Esophagus muscularis mucosa (tissue), 4 donors: ENCODE results near the gene MEN1. TPM values are rescaled to one million over a fixed set of nuclear protein-coding genes. Genes with fewer than 3 reads are reported as not detected.

Experiments used
- DNase-seq: peaks from one replicate; pipeline ENCODE4 v3.0.0-alpha.2; 2017; ENCODE audit errors: extremely low spot score
- H3K27ac ChIP-seq, 4 donors: fragments of 200-600 bp; sonication (generic); replicated peaks in 1 of 4; 1 replicate in 3 of 4; 2 replicates in 1 of 4; pipeline ENCODE4 v1.5.1; 2016 to 2019; ENCODE audit warnings: mild to moderate bottlenecking in 1 of 4
- H3K27me3 ChIP-seq, 4 donors: fragments of 200-600 bp; sonication (generic); one replicate each; pipeline versions ENCODE4 v1.5.1 to v1.6.0; 2016 to 2019
- H3K36me3 ChIP-seq, 4 donors: fragments of 200-600 bp; sonication (generic); one replicate each; pipeline ENCODE4 v1.5.1; 2016 to 2019
- H3K4me1 ChIP-seq, 4 donors: fragments of 200-600 bp; sonication (generic); one replicate each; pipeline ENCODE4 v1.5.1; 2016 to 2019
- H3K4me3 ChIP-seq, 4 donors: fragments of 200-600 bp; sonication (generic); 1 replicate in 2 of 4; 2 replicates in 2 of 4; pipeline ENCODE4 v1.5.1; 2016 to 2019; ENCODE audit warnings: mild to moderate bottlenecking in 4 of 4, moderate library complexity in 1 of 4
- H3K9me3 ChIP-seq, 4 donors: fragments of 200-600 bp; sonication (generic); 1 replicate in 3 of 4; 2 replicates in 1 of 4; pipeline ENCODE4 v1.5.1; 2016 to 2019
- CTCF ChIP-seq, 3 experiments: fragments of 200-600 bp in 2 of 3; fragments of 450-650 bp in 1 of 3; sonication (generic) in 2 of 3; IDR thresholded peaks; one replicate each; pipeline ENCODE4 v1.5.1; 2017 to 2019; ENCODE audit warnings: antibody characterized with exemption in 3 of 3, mild to moderate bottlenecking in 2 of 3, moderate library complexity in 1 of 3
- EP300 ChIP-seq: sonication (generic); formaldehyde crosslinking; IDR thresholded peaks from one replicate; pipeline ENCODE4 v1.6.1; 2017; ENCODE audit warnings: antibody characterized with exemption
- POLR2A ChIP-seq: fragments of 450-650 bp; IDR thresholded peaks from one replicate; pipeline ENCODE4 v1.6.1; 2017; ENCODE audit warnings: antibody characterized with exemption, moderate library complexity, mild to moderate bottlenecking, low read depth
- POLR2AphosphoS5 ChIP-seq, 2 donors: sonication (generic); formaldehyde crosslinking; IDR thresholded peaks; one replicate each; pipeline ENCODE4 v1.6.1; 2017; ENCODE audit warnings: antibody characterized with exemption in 2 of 2
- WGBS: methylation state at CpG from one replicate; pipeline ENCODE4 v1.1.5; 2018; 5-methylcytosine and 5-hydroxymethylcytosine counted together
- intact Hi-C: fragments of 100-400 bp; cut with DNase I; formaldehyde crosslinking; loops from one replicate; pipeline ENCODE4 v1.15.1; 2023
- total RNA-seq, 4 donors: library from RNA; depleted of rRNA; stranded (reverse); fragments of >200 nt; gene quantifications; one replicate each; pipeline versions ENCODE4 v1.1.0 to v1.2.1, GENCODE V29; 2016

Gene MEN1
- total RNA-seq, 4 donors from 2014 or later: 10.4 to 18.7 (median 11.5) TPM

DNA sequence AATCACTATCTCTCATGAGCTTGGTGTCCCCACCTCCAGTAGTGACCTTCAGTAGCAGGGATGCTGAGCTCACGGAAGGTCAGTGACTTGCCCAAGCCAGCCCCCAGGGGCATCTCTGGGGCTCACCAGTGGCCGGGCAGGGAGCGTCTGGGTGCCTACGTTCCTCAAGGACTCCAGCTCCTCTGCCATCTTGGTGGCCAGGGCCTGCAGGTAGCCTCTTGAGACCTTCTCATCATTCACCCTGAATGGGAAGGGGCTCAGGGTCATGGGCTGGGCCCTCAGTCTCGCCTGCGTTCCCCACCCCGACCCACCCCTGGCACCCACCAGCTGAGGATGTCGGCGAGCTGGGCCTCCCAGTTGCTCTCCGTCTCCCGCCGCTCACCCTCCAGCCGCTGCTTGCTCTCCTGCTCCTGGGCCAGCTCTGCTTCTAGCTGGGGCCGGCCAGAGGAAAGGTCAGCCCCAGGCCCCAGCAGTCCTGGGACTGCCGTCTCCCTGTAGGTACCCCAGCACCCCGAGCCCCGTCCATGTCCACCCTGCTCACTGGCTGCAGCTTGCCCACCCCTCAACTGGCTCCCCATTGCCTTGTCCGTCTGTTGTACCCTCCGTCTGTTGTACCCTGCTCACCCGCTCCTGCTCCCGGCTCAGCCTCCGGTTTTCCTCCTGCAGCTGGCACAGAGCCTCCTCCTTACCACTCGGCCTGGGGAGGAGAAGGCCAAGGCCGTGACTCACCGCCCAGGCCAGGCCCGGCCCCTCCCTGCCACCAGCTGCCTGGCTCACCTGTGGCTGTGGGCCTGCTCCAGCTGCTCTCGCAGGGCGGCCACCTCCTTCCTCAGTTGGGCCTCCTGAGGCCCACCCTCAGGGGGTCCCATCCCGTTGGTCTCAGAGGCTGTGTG lies 24.6 kb upstream of the MEN1 start:
- H3K27me3 ChIP-seq: no peaks in the 10 kb centered on the region
- H3K4me1 ChIP-seq: no peaks in the 10 kb centered on the region
- H3K36me3 ChIP-seq: no peaks in the 10 kb centered on the region
- H3K27ac ChIP-seq: no peak overlapping the region
- H3K4me3 ChIP-seq: no peak overlapping the region
- DNase-seq: no peak
- no peaks in the 10 kb centered on the region for H3K9me3 ChIP-seq
- intact Hi-C loops: no loop called here
- 87% methylated on average over 22 of the region's 29 CpGs for WGBS
- TF ChIP-seq CTCF (IDR thresholded peaks at IDR 0.05) (no peak), POLR2AphosphoS5 (IDR thresholded peaks at IDR 0.05) (no peak), POLR2A (no peak), EP300 (no peak)

- H3K27me3 ChIP-seq: no peaks in the 10 kb centered on the region
- no peak for DNase-seq
- H3K4me3 ChIP-seq: no peak overlapping the region
- H3K4me1 ChIP-seq: no peaks in the 10 kb centered on the region
- no peaks in the 10 kb centered on the region for H3K9me3 ChIP-seq
- H3K27ac ChIP-seq: no peak overlapping the region
- intact Hi-C loops: no loop called here
- TF ChIP-seq POLR2AphosphoS5 (IDR thresholded peaks at IDR 0.05) (no peak), CTCF (IDR thresholded peaks at IDR 0.05) (no peak), EP300 (no peak), POLR2A (no peak)
- H3K36me3 ChIP-seq: no peaks in the 10 kb centered on the region
- 80% methylated on average over 1 of the region's 25 CpGs for WGBS
Measured at GRCh38 chr11:64834031-64834722, 23.8 kb upstream of the MEN1 start.

DNA sequence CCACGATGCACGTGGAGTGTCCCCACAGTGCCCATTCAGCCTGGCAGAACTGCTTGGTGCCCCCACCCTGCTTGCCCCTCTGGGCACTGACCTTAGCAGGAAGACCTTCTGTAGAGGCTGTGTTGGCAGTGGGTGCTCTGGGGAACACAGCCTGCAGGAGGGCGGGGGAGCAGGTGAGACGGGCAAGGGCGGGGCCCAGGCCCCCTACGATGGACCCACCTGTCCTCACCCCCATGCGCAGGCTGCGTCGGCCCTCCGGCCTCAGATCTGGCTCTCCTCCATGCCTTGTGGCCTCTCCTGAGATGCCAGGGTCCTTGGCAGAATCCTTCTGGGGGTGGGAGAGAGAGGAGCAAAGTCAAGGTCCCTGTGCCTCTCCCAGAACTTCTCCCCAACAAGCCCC lies 23.2 kb upstream of the MEN1 start:
- intact Hi-C loops: no loop called here
- H3K36me3 ChIP-seq: no peaks in the 10 kb centered on the region
- no peak overlapping the region for H3K27ac ChIP-seq
- no peak overlapping the region for H3K4me3 ChIP-seq
- no peaks in the 10 kb centered on the region for H3K4me1 ChIP-seq
- WGBS: 88% methylated on average over 8 of the region's 10 CpGs
- TF ChIP-seq EP300 (no peak), POLR2AphosphoS5 (IDR thresholded peaks at IDR 0.05) (no peak), POLR2A (no peak), CTCF (IDR thresholded peaks at IDR 0.05) (no peak)
- DNase-seq: no peak
- no peaks in the 10 kb centered on the region for H3K27me3 ChIP-seq
- no peaks in the 10 kb centered on the region for H3K9me3 ChIP-seq

GRCh38 chr11:64833198-64833502 lies 22.8 kb upstream of the MEN1 start:
- Histone ChIP-seq H3K9me3 (no peaks in the 10 kb centered on the region), H3K27me3 (no peaks in the 10 kb centered on the region), H3K4me3 (no peak overlapping the region), H3K4me1 (no peaks in the 10 kb centered on the region), H3K27ac (no peak overlapping the region), H3K36me3 (no peaks in the 10 kb centered on the region)
- no peak for TF ChIP-seq CTCF (IDR thresholded peaks at IDR 0.05)
- no peak for TF ChIP-seq POLR2A
- TF ChIP-seq POLR2AphosphoS5 (IDR thresholded peaks at IDR 0.05): no peak
- no peak for TF ChIP-seq EP300
- WGBS: 91% methylated on average over 6 of the region's 12 CpGs
- intact Hi-C loops: no loop called here
- no peak for DNase-seq
